Measurements from ENCODE around the gene SSX5.

GRCh38 chrX:48156014-48156413, 40.6 kb downstream of the SSX5 start:
- TF ChIP-seq EZH2 (IDR thresholded peaks at IDR 0.05) (no peak), POLR2AphosphoS5 (IDR thresholded peaks at IDR 0.05; ENCODE audit: borderline replicate concordance, low read depth, low read length) (no peak)
